ENCODE data around the gene HSPA6.

DNA sequence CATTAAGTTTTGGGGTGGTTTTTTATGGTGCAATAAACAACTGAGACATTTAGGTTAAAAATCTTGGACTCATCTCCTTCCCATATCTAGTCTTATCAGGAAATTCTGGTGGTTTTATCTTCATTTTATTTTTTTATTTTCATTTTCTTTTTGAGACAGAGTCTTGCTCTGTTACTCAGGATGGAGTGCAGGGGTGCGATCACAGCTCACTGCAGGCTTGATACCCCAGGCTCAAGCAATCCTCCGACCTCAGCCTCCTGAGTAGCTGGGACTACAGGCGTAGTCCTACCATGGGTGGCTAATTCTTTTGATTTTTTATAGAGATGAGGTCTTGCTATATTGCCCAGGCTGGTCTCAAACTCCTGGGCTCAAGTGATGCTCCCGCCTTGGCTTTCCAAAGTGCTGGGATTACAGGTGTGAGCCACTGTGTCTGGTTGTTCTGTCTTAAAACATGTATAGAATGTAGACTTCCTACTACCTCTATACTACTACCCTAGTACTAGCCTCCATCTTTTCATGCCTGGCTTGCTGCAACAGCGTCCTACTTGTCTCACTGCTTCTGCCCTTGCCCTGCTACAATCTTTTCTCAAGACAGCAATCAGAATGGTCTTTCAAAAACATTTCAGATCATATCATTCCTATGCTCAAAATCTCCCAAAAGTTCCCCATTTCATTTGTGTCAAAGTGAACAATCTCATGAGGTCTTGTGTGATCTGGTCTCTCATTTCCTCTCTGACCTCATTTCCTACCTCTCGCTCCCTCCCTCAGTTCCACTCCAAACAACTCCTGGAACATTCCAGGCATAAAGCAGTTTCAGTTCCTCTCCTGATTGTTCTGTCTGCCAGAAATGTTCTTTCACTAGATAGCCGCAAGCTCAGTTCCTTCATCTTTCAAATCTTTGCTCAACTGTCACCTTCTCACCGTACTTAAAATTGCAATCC is 25.0 kb upstream of the HSPA6 start:
- TF ChIP-seq EZH2 (IDR thresholded peaks at IDR 0.05; ENCODE audit: borderline replicate concordance, insufficient read depth, low read length, poor library complexity, severe bottlenecking): no peak
- TF ChIP-seq, protein P1, sequence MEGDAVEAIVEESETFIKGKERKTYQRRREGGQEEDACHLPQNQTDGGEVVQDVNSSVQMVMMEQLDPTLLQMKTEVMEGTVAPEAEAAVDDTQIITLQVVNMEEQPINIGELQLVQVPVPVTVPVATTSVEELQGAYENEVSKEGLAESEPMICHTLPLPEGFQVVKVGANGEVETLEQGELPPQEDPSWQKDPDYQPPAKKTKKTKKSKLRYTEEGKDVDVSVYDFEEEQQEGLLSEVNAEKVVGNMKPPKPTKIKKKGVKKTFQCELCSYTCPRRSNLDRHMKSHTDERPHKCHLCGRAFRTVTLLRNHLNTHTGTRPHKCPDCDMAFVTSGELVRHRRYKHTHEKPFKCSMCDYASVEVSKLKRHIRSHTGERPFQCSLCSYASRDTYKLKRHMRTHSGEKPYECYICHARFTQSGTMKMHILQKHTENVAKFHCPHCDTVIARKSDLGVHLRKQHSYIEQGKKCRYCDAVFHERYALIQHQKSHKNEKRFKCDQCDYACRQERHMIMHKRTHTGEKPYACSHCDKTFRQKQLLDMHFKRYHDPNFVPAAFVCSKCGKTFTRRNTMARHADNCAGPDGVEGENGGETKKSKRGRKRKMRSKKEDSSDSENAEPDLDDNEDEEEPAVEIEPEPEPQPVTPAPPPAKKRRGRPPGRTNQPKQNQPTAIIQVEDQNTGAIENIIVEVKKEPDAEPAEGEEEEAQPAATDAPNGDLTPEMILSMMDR (IDR thresholded peaks at IDR 0.05; ENCODE audit: poor library complexity, severe bottlenecking): no peak

Data from neural cell (in vitro differentiated cells).